Memory B cell (primary cell): ENCODE measurements around the gene SPCS2.

Source experiments
- ATAC-seq: fragments of 150-1000 bp; cut with Tn5 transposase; 2 replicates; pipeline ENCODE4 v1.10.0; 2021; ENCODE audit warnings: low read depth, mild to moderate bottlenecking, moderate library complexity
- DNase-seq, 2 donors: peaks; one replicate each; pipeline ENCODE4 v3.0.0; 2022; ENCODE audit warnings: low spot score in 2 of 2
- H3K27ac Mint-ChIP-seq: one replicate; pipeline ENCODE4 v1.8.0; 2022; ENCODE audit warnings: mild to moderate bottlenecking, moderate library complexity, mixed read lengths
- H3K27me3 Mint-ChIP-seq: one replicate; pipeline ENCODE4 v1.8.0; 2022; ENCODE audit warnings: mixed read lengths
- H3K36me3 Mint-ChIP-seq: one replicate; pipeline ENCODE4 v1.8.0; 2022; ENCODE audit warnings: mild to moderate bottlenecking, mixed read lengths
- H3K4me1 Mint-ChIP-seq: one replicate; pipeline ENCODE4 v1.8.0; 2022; ENCODE audit warnings: mixed read lengths
- H3K4me3 Mint-ChIP-seq: one replicate; pipeline ENCODE4 v1.8.0; 2022; ENCODE audit warnings: mild to moderate bottlenecking, moderate library complexity, mixed read lengths
- H3K9me3 Mint-ChIP-seq: one replicate; pipeline ENCODE4 v1.8.0; 2022; ENCODE audit warnings: mixed read lengths

SPCS2 gene

GRCh38 chr11:74948898-74949752 is at the start of gene SPCS2, which contains the start of gene XRRA1:
TSS of gene SPCS2 (plus strand) at chr11:74949266. CDS start at chr11:74949286, 20 bp downstream.
TSS of gene XRRA1 (minus strand) at chr11:74949091. CDS start at chr11:74940878, 8,213 bp downstream.
- Mint-ChIP-seq H3K9me3 (no peaks in the 10 kb centered on the region), H3K36me3 (peaks cover 17% of the 10 kb centered on the region), H3K4me1 (peaks cover 46% of the 10 kb centered on the region), H3K27me3 (no peaks in the 10 kb centered on the region), H3K4me3 (peak within 1 kb of the TSS; percentile 93), H3K27ac (peak within 1 kb of the TSS; percentile 97)
- DNase-seq (peak; percentile 87 to 94), ATAC-seq (peak; percentile 91)

GRCh38 chr11:74902342-74902741 is 46.7 kb upstream of the SPCS2 start:
- H3K27me3 Mint-ChIP-seq = no peaks in the 10 kb centered on the region

GRCh38 chr11:74905326-74905725 is 43.7 kb upstream of the SPCS2 start:
- Mint-ChIP-seq H3K4me1 (peaks cover 8% of the 10 kb centered on the region), H3K27ac (no peak overlapping the region), H3K27me3 (no peaks in the 10 kb centered on the region), H3K36me3 (peaks cover 53% of the 10 kb centered on the region), H3K9me3 (peaks cover 9% of the 10 kb centered on the region), H3K4me3 (no peak overlapping the region)
- no peak for ATAC-seq
- DNase-seq = no peak

More at GRCh38 chr11:74902342-74902741, 46.7 kb upstream of the SPCS2 start:
- Mint-ChIP-seq H3K4me3 (no peak overlapping the region), H3K9me3 (peaks cover 20% of the 10 kb centered on the region), H3K4me1 (peaks cover 3% of the 10 kb centered on the region), H3K36me3 (peaks cover 59% of the 10 kb centered on the region), H3K27ac (no peak overlapping the region)
- ATAC-seq = no peak
- no peak for DNase-seq

GRCh38 chr11:74909385-74909784 is 39.7 kb upstream of the SPCS2 start:
- no peak for DNase-seq
- ATAC-seq = no peak
- Mint-ChIP-seq H3K27ac (peak overlapping the region; percentile 21), H3K4me1 (peaks cover 14% of the 10 kb centered on the region), H3K36me3 (peaks cover 41% of the 10 kb centered on the region), H3K27me3 (no peaks in the 10 kb centered on the region), H3K4me3 (peak overlapping the region; percentile 9), H3K9me3 (no peaks in the 10 kb centered on the region)

GRCh38 chr11:74909812-74910211 is 39.3 kb upstream of the SPCS2 start:
- no peak overlapping the region for H3K4me3 Mint-ChIP-seq
- H3K27ac Mint-ChIP-seq = peak overlapping the region; percentile 21
- DNase-seq = no peak
- no peaks in the 10 kb centered on the region for H3K9me3 Mint-ChIP-seq
- peaks cover 14% of the 10 kb centered on the region for H3K4me1 Mint-ChIP-seq
- peaks cover 42% of the 10 kb centered on the region for H3K36me3 Mint-ChIP-seq
- no peaks in the 10 kb centered on the region for H3K27me3 Mint-ChIP-seq
- ATAC-seq = no peak

- Mint-ChIP-seq H3K4me3 (no peak overlapping the region), H3K9me3 (no peaks in the 10 kb centered on the region), H3K4me1 (no peaks in the 10 kb centered on the region), H3K27ac (no peak overlapping the region), H3K36me3 (peaks cover 38% of the 10 kb centered on the region), H3K27me3 (no peaks in the 10 kb centered on the region)
- no peak for DNase-seq
- no peak for ATAC-seq
Measured at GRCh38 chr11:74923125-74923524, 25.9 kb upstream of the SPCS2 start.

GRCh38 chr11:74925281-74925680 is 23.8 kb upstream of the SPCS2 start:
- no peaks in the 10 kb centered on the region for H3K9me3 Mint-ChIP-seq
- H3K4me1 Mint-ChIP-seq = no peaks in the 10 kb centered on the region
- no peak overlapping the region for H3K4me3 Mint-ChIP-seq
- no peaks in the 10 kb centered on the region for H3K27me3 Mint-ChIP-seq
- DNase-seq (no peak), ATAC-seq (no peak)
- H3K27ac Mint-ChIP-seq = no peak overlapping the region
- peaks cover 22% of the 10 kb centered on the region for H3K36me3 Mint-ChIP-seq

- no peak for ATAC-seq
Measured at GRCh38 chr11:74926304-74927030, 22.6 kb upstream of the SPCS2 start.

GRCh38 chr11:74927496-74927895 is 21.6 kb upstream of the SPCS2 start:
- no peak for ATAC-seq
- Mint-ChIP-seq H3K4me3 (no peak overlapping the region), H3K4me1 (no peaks in the 10 kb centered on the region), H3K27ac (no peak overlapping the region), H3K27me3 (no peaks in the 10 kb centered on the region), H3K36me3 (peaks cover 12% of the 10 kb centered on the region), H3K9me3 (no peaks in the 10 kb centered on the region)
- DNase-seq = no peak

More at GRCh38 chr11:74926304-74927030, 22.6 kb upstream of the SPCS2 start:
- Mint-ChIP-seq H3K4me3 (no peak overlapping the region), H3K4me1 (no peaks in the 10 kb centered on the region), H3K27ac (no peak overlapping the region), H3K27me3 (no peaks in the 10 kb centered on the region), H3K36me3 (peaks cover 18% of the 10 kb centered on the region), H3K9me3 (no peaks in the 10 kb centered on the region)
- DNase-seq = no peak

GRCh38 chr11:74929431-74930363 is 19.4 kb upstream of the SPCS2 start:
- peak; percentile 91 for ATAC-seq
- H3K27me3 Mint-ChIP-seq = no peaks in the 10 kb centered on the region
- H3K36me3 Mint-ChIP-seq = peaks cover 19% of the 10 kb centered on the region
- peak; percentile 56 to 61 for DNase-seq
- no peaks in the 10 kb centered on the region for H3K4me1 Mint-ChIP-seq
- H3K4me3 Mint-ChIP-seq = no peak overlapping the region
- H3K27ac Mint-ChIP-seq = no peak overlapping the region
- no peaks in the 10 kb centered on the region for H3K9me3 Mint-ChIP-seq

GRCh38 chr11:74932169-74932568 is 16.9 kb upstream of the SPCS2 start:
- DNase-seq (no peak), ATAC-seq (no peak)
- H3K4me1 Mint-ChIP-seq = no peaks in the 10 kb centered on the region
- no peak overlapping the region for H3K27ac Mint-ChIP-seq
- no peaks in the 10 kb centered on the region for H3K27me3 Mint-ChIP-seq
- peaks cover 21% of the 10 kb centered on the region for H3K36me3 Mint-ChIP-seq
- H3K9me3 Mint-ChIP-seq = no peaks in the 10 kb centered on the region
- H3K4me3 Mint-ChIP-seq = no peak overlapping the region

GRCh38 chr11:74932797-74933196 is 16.3 kb upstream of the SPCS2 start:
- Mint-ChIP-seq H3K4me1 (no peaks in the 10 kb centered on the region), H3K27ac (no peak overlapping the region), H3K9me3 (no peaks in the 10 kb centered on the region), H3K4me3 (no peak overlapping the region), H3K36me3 (peaks cover 21% of the 10 kb centered on the region), H3K27me3 (no peaks in the 10 kb centered on the region)
- ATAC-seq = no peak
- no peak for DNase-seq

- H3K4me3 Mint-ChIP-seq = no peak overlapping the region
- H3K4me1 Mint-ChIP-seq = peaks cover 2% of the 10 kb centered on the region
- DNase-seq (no peak), ATAC-seq (no peak)
- H3K27me3 Mint-ChIP-seq = no peaks in the 10 kb centered on the region
- H3K36me3 Mint-ChIP-seq = peaks cover 26% of the 10 kb centered on the region
- H3K27ac Mint-ChIP-seq = no peak overlapping the region
- no peaks in the 10 kb centered on the region for H3K9me3 Mint-ChIP-seq
Measured at GRCh38 chr11:74933765-74934164, 15.3 kb upstream of the SPCS2 start.
